ENCODE results near the gene DSPP.
"Not testable (repeated sequence)": the region's sequence is repeated elsewhere in the genome, so short reads cannot be mapped to it uniquely, and the experiment has no call there.

Gene DSPP

GRCh38 chr4:87608229-87608628, at the start of gene DSPP:
Gene DSPP, plus strand, starts transcription at chr4:87608529. Its CDS starts 2,380 bp downstream, at chr4:87610909.
- DNase-seq (ENCODE audit: low read depth, low spot score) = no peak

GRCh38 chr4:87559090-87559837, 49.1 kb upstream of the DSPP start:
- DNase-seq (ENCODE audit: low read depth, low spot score) = no peak

- DNase-seq (ENCODE audit: low read depth, low spot score) = no peak
These were observed 47.5 kb upstream of the DSPP start for GRCh38 chr4:87560802-87561201.

- DNase-seq (ENCODE audit: low read depth, low spot score) = no peak
These were observed 42.6 kb upstream of the DSPP start for GRCh38 chr4:87565746-87566145.

- DNase-seq (ENCODE audit: low read depth, low spot score) = no peak
These were observed 42.1 kb upstream of the DSPP start for GRCh38 chr4:87566276-87566675.

- DNase-seq (ENCODE audit: low read depth, low spot score) = no peak
These were observed 41.1 kb upstream of the DSPP start for GRCh38 chr4:87567191-87567590.

- no peak for DNase-seq (ENCODE audit: low read depth, low spot score)
These were observed 38.0 kb upstream of the DSPP start for GRCh38 chr4:87570290-87570805.

- DNase-seq (ENCODE audit: low read depth, low spot score) = not testable (repeated sequence)
These were observed 34.0 kb upstream of the DSPP start for GRCh38 chr4:87574376-87574775.

GRCh38 chr4:87574996-87575395, 33.3 kb upstream of the DSPP start:
- DNase-seq (ENCODE audit: low read depth, low spot score) = no peak

- no peak for DNase-seq (ENCODE audit: low read depth, low spot score)
These were observed 32.9 kb upstream of the DSPP start for GRCh38 chr4:87575408-87575807.

GRCh38 chr4:87575983-87576382, 32.3 kb upstream of the DSPP start:
- DNase-seq (ENCODE audit: low read depth, low spot score) = no peak

- no peak for DNase-seq (ENCODE audit: low read depth, low spot score)
These were observed 28.9 kb upstream of the DSPP start for GRCh38 chr4:87579478-87579877.

GRCh38 chr4:87580057-87580456, 28.3 kb upstream of the DSPP start:
- DNase-seq (ENCODE audit: low read depth, low spot score) = no peak

GRCh38 chr4:87584222-87584908, 24.0 kb upstream of the DSPP start:
- no peak for DNase-seq (ENCODE audit: low read depth, low spot score)

GRCh38 chr4:87589531-87589930, 18.8 kb upstream of the DSPP start:
- no peak for DNase-seq (ENCODE audit: low read depth, low spot score)

- DNase-seq (ENCODE audit: low read depth, low spot score) = no peak
These were observed 16.2 kb upstream of the DSPP start for GRCh38 chr4:87592124-87592523.

- DNase-seq (ENCODE audit: low read depth, low spot score) = no peak
These were observed 7.0 kb upstream of the DSPP start for GRCh38 chr4:87601361-87601760.

GRCh38 chr4:87614292-87614890, 6.1 kb downstream of the DSPP start:
- no peak for DNase-seq (ENCODE audit: low read depth, low spot score)

- no peak for DNase-seq (ENCODE audit: low read depth, low spot score)
These were observed 7.9 kb downstream of the DSPP start for GRCh38 chr4:87616268-87616667.

- no peak for DNase-seq (ENCODE audit: low read depth, low spot score)
These were observed 11.8 kb downstream of the DSPP start for GRCh38 chr4:87620086-87620485.

- no peak for DNase-seq (ENCODE audit: low read depth, low spot score)
These were observed 12.2 kb downstream of the DSPP start for GRCh38 chr4:87620491-87620890.

GRCh38 chr4:87622303-87622702, 14.0 kb downstream of the DSPP start:
- no peak for DNase-seq (ENCODE audit: low read depth, low spot score)

- no peak for DNase-seq (ENCODE audit: low read depth, low spot score)
These were observed 16.4 kb downstream of the DSPP start for GRCh38 chr4:87624698-87625097.

Data from activated CD4-positive, CD25-positive, alpha-beta regulatory T cell treated with anti-CD3 and anti-CD28 coated beads, Interleukin-2, amount 50 U/mL, for 16 hours (primary cell).